ENCODE results near the gene AP5B1. TPM values are rescaled to one million over a fixed set of nuclear protein-coding genes. Genes with fewer than 3 reads are reported as not detected.

Gene AP5B1
- total and polyA plus RNA-seq, 2 donors from 2014 or later: 6.3 to 18.3 TPM

DNA sequence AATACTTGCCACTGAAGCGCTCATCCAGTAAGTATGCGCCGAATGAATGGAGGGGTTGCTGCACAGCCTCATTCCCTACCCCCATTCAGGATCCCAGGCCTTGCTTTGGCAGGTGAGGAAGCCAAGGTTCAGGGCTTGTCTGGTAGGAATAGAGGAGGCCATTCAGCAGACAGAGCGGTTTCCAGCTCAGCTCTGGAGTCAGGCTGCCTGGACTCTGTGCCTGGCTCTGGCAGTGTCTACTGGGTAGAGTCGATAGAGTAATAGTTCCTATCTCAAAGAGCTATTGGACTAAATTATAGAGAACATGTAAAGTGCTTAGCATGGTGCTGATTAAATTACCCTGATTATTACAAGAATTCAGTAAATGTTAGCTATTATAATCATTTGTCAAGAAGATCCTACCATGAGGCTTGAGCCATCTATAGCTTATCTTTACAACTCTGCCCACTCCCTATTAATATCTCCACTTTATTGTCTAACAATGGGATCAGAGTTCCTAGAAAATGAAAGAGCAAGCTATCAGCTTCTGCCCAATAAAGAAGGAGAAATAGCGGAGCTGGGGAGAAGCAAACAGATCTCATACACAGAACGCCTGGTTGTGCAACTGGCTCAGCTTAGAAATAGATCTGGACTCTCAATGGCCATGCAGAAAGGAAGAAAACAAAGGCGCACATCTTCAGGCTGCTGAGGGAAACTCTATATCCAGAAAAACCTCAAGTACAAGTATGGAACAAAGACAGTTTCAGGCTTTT is 46.4 kb upstream of the AP5B1 start:
- H3K36me3 ChIP-seq (ENCODE audit: control insufficient read depth in 2 of 3, insufficient read depth in 3 of 3, low read length in 3 of 3): no peaks in the 10 kb centered on the region
- intact Hi-C loops (cut with DNase I): no loop called here
- no peak overlapping the region for H3K9ac ChIP-seq (ENCODE audit: low read length in 3 of 3)
- no peaks in the 10 kb centered on the region for H3K27me3 ChIP-seq (ENCODE audit: control insufficient read depth, insufficient read depth, low read length)
- H3K4me3 ChIP-seq (ENCODE audit: low read length in 3 of 3): no peak overlapping the region
- FAIRE-seq (no peak), DNase-seq (no peak)
- H3K4me1 ChIP-seq (ENCODE audit: control insufficient read depth in 2 of 3, insufficient read depth in 2 of 3, low read depth in 1 of 3, low read length in 3 of 3): no peaks in the 10 kb centered on the region
- H3K9me3 ChIP-seq (ENCODE audit: control insufficient read depth in 2 of 3, insufficient read depth in 1 of 3, low read length in 3 of 3): no peaks in the 10 kb centered on the region
- TF ChIP-seq, protein P1, sequence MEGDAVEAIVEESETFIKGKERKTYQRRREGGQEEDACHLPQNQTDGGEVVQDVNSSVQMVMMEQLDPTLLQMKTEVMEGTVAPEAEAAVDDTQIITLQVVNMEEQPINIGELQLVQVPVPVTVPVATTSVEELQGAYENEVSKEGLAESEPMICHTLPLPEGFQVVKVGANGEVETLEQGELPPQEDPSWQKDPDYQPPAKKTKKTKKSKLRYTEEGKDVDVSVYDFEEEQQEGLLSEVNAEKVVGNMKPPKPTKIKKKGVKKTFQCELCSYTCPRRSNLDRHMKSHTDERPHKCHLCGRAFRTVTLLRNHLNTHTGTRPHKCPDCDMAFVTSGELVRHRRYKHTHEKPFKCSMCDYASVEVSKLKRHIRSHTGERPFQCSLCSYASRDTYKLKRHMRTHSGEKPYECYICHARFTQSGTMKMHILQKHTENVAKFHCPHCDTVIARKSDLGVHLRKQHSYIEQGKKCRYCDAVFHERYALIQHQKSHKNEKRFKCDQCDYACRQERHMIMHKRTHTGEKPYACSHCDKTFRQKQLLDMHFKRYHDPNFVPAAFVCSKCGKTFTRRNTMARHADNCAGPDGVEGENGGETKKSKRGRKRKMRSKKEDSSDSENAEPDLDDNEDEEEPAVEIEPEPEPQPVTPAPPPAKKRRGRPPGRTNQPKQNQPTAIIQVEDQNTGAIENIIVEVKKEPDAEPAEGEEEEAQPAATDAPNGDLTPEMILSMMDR (IDR thresholded peaks at IDR 0.05; ENCODE audit: borderline replicate concordance, extremely low read depth, insufficient read depth): no peak
- no peak overlapping the region for H3K27ac ChIP-seq (ENCODE audit: low read depth in 2 of 2, low read length in 2 of 2)

DNA sequence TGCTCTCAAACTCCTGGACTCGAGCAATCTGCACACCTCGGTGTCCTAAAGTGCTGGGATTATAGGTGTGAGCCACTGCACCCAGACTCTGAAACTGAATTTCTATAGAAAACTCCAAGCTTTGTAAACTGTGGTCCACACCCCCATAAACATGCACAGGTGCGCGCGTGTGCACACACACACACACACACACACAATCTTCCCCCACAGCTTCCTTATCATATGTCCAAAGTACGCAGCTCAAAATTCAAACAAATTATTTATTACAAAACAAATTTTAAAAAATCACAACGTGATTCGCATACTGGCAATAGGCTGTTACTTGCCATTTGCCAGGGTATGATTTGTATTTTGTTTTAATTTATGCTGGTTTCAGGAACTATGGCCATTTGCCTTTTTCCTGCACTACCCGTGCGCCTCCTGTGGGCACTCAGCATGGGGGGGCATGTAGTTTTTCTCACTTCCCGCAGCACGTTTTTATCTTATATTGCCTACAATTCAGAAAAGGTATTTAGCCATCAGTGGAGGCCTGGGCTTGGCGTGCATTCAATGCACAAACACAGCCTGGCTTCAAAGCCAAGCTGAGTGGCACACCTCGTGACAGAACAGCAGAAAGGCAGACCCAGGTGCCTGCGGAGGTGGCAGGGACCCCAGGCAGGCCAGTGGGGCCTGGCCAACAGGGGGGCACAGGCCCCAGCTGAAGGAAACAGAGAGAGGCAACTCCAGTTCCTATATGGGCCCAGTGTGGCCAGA is 42.2 kb upstream of the AP5B1 start:
- peaks cover 0 to 8% (median 8%) of the 10 kb centered on the region in 3 donors for H3K4me1 ChIP-seq (ENCODE audit: control insufficient read depth in 2 of 3, insufficient read depth in 2 of 3, low read depth in 1 of 3, low read length in 3 of 3)
- H3K27me3 ChIP-seq (ENCODE audit: control insufficient read depth, insufficient read depth, low read length): no peaks in the 10 kb centered on the region
- TF ChIP-seq, protein P1 (IDR thresholded peaks at IDR 0.05; ENCODE audit: borderline replicate concordance, extremely low read depth, insufficient read depth): no peak
- H3K4me3 ChIP-seq (ENCODE audit: low read length in 3 of 3): no peak overlapping the region
- no peaks in the 10 kb centered on the region for H3K36me3 ChIP-seq (ENCODE audit: control insufficient read depth in 2 of 3, insufficient read depth in 3 of 3, low read length in 3 of 3)
- H3K9ac ChIP-seq (ENCODE audit: low read length in 3 of 3): no peak overlapping the region
- intact Hi-C loops (cut with DNase I): no loop called here
- no peaks in the 10 kb centered on the region for H3K9me3 ChIP-seq (ENCODE audit: control insufficient read depth in 2 of 3, insufficient read depth in 1 of 3, low read length in 3 of 3)
- no peak for DNase-seq
- no peak overlapping the region for H3K27ac ChIP-seq (ENCODE audit: low read depth in 2 of 2, low read length in 2 of 2)
- no peak for FAIRE-seq

DNA sequence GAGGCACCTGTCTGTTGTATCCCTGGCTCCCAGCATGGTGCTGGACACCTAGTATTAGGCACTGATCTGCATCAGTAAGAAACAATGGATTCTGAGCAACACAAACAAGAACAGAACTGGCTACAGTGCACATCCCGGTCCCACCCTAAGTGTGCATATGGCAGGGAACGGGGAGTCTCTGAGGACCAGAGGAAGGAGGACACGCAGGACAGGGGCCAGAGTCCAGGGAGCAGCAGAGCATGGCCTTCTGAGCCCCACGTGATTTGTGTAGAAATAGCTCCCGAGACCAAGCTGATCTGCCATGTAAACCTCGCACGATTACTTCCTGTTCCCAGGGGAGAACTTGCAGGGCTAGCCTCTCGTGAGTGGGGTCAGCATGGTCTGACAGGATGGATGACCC is 40.3 kb upstream of the AP5B1 start:
- no peak for FAIRE-seq
- peak in 3 of 5 donors; percentile 42 to 64 (median 44) for DNase-seq
- Histone ChIP-seq H3K27me3 (ENCODE audit: control insufficient read depth, insufficient read depth, low read length) (no peaks in the 10 kb centered on the region), H3K9me3 (ENCODE audit: control insufficient read depth in 2 of 3, insufficient read depth in 1 of 3, low read length in 3 of 3) (no peaks in the 10 kb centered on the region), H3K27ac (ENCODE audit: low read depth in 2 of 2, low read length in 2 of 2) (peak overlapping the region; percentile 60 to 81), H3K4me1 (ENCODE audit: control insufficient read depth in 2 of 3, insufficient read depth in 2 of 3, low read depth in 1 of 3, low read length in 3 of 3) (peaks cover 0 to 14% (median 13%) of the 10 kb centered on the region in 3 donors), H3K36me3 (ENCODE audit: control insufficient read depth in 2 of 3, insufficient read depth in 3 of 3, low read length in 3 of 3) (no peaks in the 10 kb centered on the region), H3K4me3 (ENCODE audit: low read length in 3 of 3) (peak overlapping the region in 1 of 3 donors; percentile 27), H3K9ac (ENCODE audit: low read length in 3 of 3) (no peak overlapping the region)
- TF ChIP-seq, protein P1 (IDR thresholded peaks at IDR 0.05; ENCODE audit: borderline replicate concordance, extremely low read depth, insufficient read depth): no peak
- intact Hi-C loops (cut with DNase I): no loop called here
